GM12878 (cell line): ENCODE measurements around the gene PHF21B. TPM values are rescaled to one million over a fixed set of nuclear protein-coding genes. Genes with fewer than 3 reads are reported as not detected.

ENCODE experiments used
- ATAC-seq: fragments of 200-7000 bp; cut with Tn5 transposase; 3 replicates; pipeline ENCODE4 v1.9.1; 2020; ENCODE audit warnings: mild to moderate bottlenecking, moderate library complexity
- BruUV-seq: library from RNA; stranded (reverse); fragments of 400-500 nt; replicated peaks from 2 replicates; lab custom pipeline; 2021; lab: Mats Ljungman, UMichigan
- CTCF ChIA-PET: fragments of 300-600 bp; sonication (Branson Sonifier 250); formaldehyde crosslinking; extraction: SDS; loops from one replicate; lab custom pipeline; 2021; ENCODE audit warnings: inconsistent platforms; lab: Yijun Ruan, JAX
- POLR2A ChIA-PET: fragments of 350-600 bp; formaldehyde crosslinking; extraction: SDS; loops from one replicate; lab custom pipeline; 2021; ENCODE audit warnings: inconsistent platforms; lab: Charles Lee
- RAD21 ChIA-PET: fragments of 300-600 bp; sonication (Branson Sonifier 250); formaldehyde crosslinking; loops from one replicate; lab custom pipeline; 2023; ENCODE audit warnings: antibody characterized with exemption; ENCODE audit not compliant: unreplicated experiment; lab: Charles Lee
- SMC1A ChIA-PET: fragments of 300-600 bp; sonication (Branson Sonifier 250); formaldehyde crosslinking; loops from one replicate; lab custom pipeline; 2023; ENCODE audit not compliant: unreplicated experiment, uncharacterized antibody; lab: Charles Lee
- DNase-seq: peaks from one replicate; pipeline ENCODE4 v3.0.0-alpha.2; 2011; ENCODE audit warnings: low read depth, low spot score
- FAIRE-seq: peaks from 3 replicates; lab custom pipeline; 2011; peaks lifted over from hg19 to GRCh38; lab: Jason Lieb, UNC
- H2AFZ ChIP-seq: 2 replicates; pipeline ENCODE4 v1.6.0; 2011; ENCODE audit warnings: low read depth, low read length, control low read depth; ENCODE audit not compliant: control insufficient read depth
- H3K27ac ChIP-seq: 2 replicates; pipeline ENCODE4 v1.5.1; 2011; ENCODE audit warnings: control low read depth; ENCODE audit not compliant: control insufficient read depth, insufficient read depth
- H3K27me3 ChIP-seq, 2 experiments: replicated peaks in 1 of 2; 2 replicates each; pipeline versions ENCODE4 v1.6.0 to v1.6.1; 2011; ENCODE audit warnings: low read length in 1 of 2; ENCODE audit not compliant: control insufficient read depth in 2 of 2, insufficient read depth in 2 of 2
- H3K36me3 ChIP-seq, 2 experiments: 2 replicates each; pipeline ENCODE4 v1.5.1; 2011; ENCODE audit warnings: low read length in 1 of 2; ENCODE audit not compliant: control insufficient read depth in 2 of 2, insufficient read depth in 2 of 2
- H3K4me1 ChIP-seq: 2 replicates; pipeline ENCODE4 v1.6.1; 2011; ENCODE audit warnings: mild to moderate bottlenecking, low read length, moderate library complexity, mixed read lengths; ENCODE audit not compliant: control insufficient read depth, insufficient read depth
- H3K4me2 ChIP-seq: 2 replicates; pipeline ENCODE4 v1.6.0; 2011; ENCODE audit warnings: control low read depth; ENCODE audit not compliant: control insufficient read depth, insufficient read depth
- H3K4me3 ChIP-seq: fragments of 200-600 bp; sonication (generic); 2 replicates; pipeline ENCODE4 v1.5.1; 2016
- H3K79me2 ChIP-seq: 2 replicates; pipeline ENCODE4 v1.6.0; 2011; ENCODE audit warnings: low read length; ENCODE audit not compliant: control insufficient read depth, insufficient read depth
- H3K9ac ChIP-seq: 2 replicates; pipeline ENCODE4 v1.8.0; 2011; ENCODE audit warnings: low read length, control low read depth, mixed read lengths; ENCODE audit not compliant: control insufficient read depth, insufficient read depth
- H3K9me3 ChIP-seq: replicated peaks from 3 replicates; pipeline ENCODE4 v1.5.1; 2011; ENCODE audit warnings: mild to moderate bottlenecking, low read length; ENCODE audit not compliant: control insufficient read depth, insufficient read depth
- H4K20me1 ChIP-seq: 2 replicates; pipeline ENCODE4 v1.6.0; 2011; ENCODE audit not compliant: control insufficient read depth, insufficient read depth
- BRCA1 ChIP-seq: IDR thresholded peaks from 2 replicates; pipeline ENCODE4 v1.6.1; 2011; ENCODE audit warnings: low read depth, low read length, improper control_type of control experiment
- CEBPZ ChIP-seq: fragments of 150-350 bp; IDR thresholded peaks from 2 replicates; pipeline ENCODE4 v1.6.1; 2016; ENCODE audit warnings: low read depth, low read length
- CHD1 ChIP-seq: IDR thresholded peaks from 2 replicates; pipeline ENCODE4 v1.6.1; 2012; ENCODE audit warnings: low read depth, low read length, improper control_type of control experiment
- EGR1 ChIP-seq, 2 experiments: IDR thresholded peaks; 1 replicate in 1 of 2; 2 replicates in 1 of 2; pipeline ENCODE4 v1.6.1; 2011 to 2012; ENCODE audit warnings: low read depth in 2 of 2, low read length in 2 of 2, borderline replicate concordance in 1 of 2, mild to moderate bottlenecking in 1 of 2, moderate library complexity in 1 of 2
- ELK1 ChIP-seq: IDR thresholded peaks from 2 replicates; pipeline ENCODE4 v1.6.1; 2012; ENCODE audit warnings: low read depth, low read length, improper control_type of control experiment
- EZH2 ChIP-seq: IDR thresholded peaks from 2 replicates; pipeline ENCODE4 v1.6.1; 2012; ENCODE audit warnings: low read depth, mild to moderate bottlenecking, control low read depth, inconsistent platforms, low read length, borderline replicate concordance; ENCODE audit not compliant: control insufficient read depth
- FOXM1 ChIP-seq: IDR thresholded peaks from 2 replicates; pipeline ENCODE4 v1.6.1; 2012; ENCODE audit warnings: low read depth, mild to moderate bottlenecking, inconsistent platforms, low read length, moderate library complexity
- JUND ChIP-seq: IDR thresholded peaks from 2 replicates; pipeline ENCODE4 v1.6.1; 2012; ENCODE audit warnings: low read depth, mild to moderate bottlenecking, low read length, improper control_type of control experiment, moderate library complexity
- PRDM15 ChIP-seq: fragments of 450-650 bp; formaldehyde crosslinking; IDR thresholded peaks from 2 replicates; pipeline ENCODE4 v1.4.0; 2020; ENCODE audit warnings: mild to moderate bottlenecking, moderate library complexity
- SMAD5 ChIP-seq: IDR thresholded peaks from 2 replicates; pipeline ENCODE4 v1.6.1; 2016; ENCODE audit warnings: antibody characterized with exemption, low read depth
- ZNF207 ChIP-seq: fragments of 450-650 bp; IDR thresholded peaks from 2 replicates; pipeline ENCODE4 v1.6.1; 2014; ENCODE audit warnings: antibody characterized with exemption, mild to moderate bottlenecking, borderline replicate concordance
- WGBS: methylation state at CpG from one replicate; pipeline ENCODE4 v1.1.6; 2016; ENCODE audit warnings: low lambda C conversion rate; ENCODE audit not compliant: insufficient replicate concordance, insufficient coverage; ENCODE audit errors: missing lambda C conversion rate; 5-methylcytosine and 5-hydroxymethylcytosine counted together
- in situ Hi-C: fragments of 300-500 bp; cut with MboI; formaldehyde crosslinking; loops from 9 replicates; pipeline ENCODE4 v1.14.3; 2018; ENCODE audit warnings: mixed read lengths
- intact Hi-C: fragments of 100-400 bp; cut with micrococcal nuclease; formaldehyde crosslinking; loops from one replicate; pipeline ENCODE4 v1.14.2; 2022; ENCODE audit not compliant: unreplicated experiment
- polyA plus RNA-seq, 11 experiments: library from polyadenylated mRNA; depleted of rRNA in 4 of 11; unstranded in 6 of 11; stranded (reverse) in 5 of 11; fragments of >200 nt; fragmentation: Nextera tagmentation in 4 of 11; fragmentation: Illumina TruSeq in 1 of 11; extraction: Ambion mirVana in 4 of 11; extraction: Trizol in 1 of 11; gene quantifications; 1 replicate in 1 of 11; 2 replicates in 10 of 11; pipeline versions ENCODE4 v1.2.1 to v1.2.3, GENCODE V29; 2011 to 2016; ENCODE audit warnings: inconsistent platforms in 2 of 11, missing spikeins in 2 of 11, low read depth in 1 of 11
- total RNA-seq, 4 experiments: library from RNA; depleted of rRNA in 3 of 4; stranded (reverse); fragments of >200 nt in 3 of 4; fragmentation: Illumina TruSeq in 1 of 4; extraction: Trizol in 1 of 4; gene quantifications; 2 replicates each; pipeline versions ENCODE4 v1.2.1 to v1.2.3, GENCODE V29; 2013 to 2021
- TF ChIP-seq, protein P1 (sequence below): IDR thresholded peaks from 2 replicates; pipeline ENCODE4 v1.6.1; 2011; ENCODE audit warnings: borderline replicate concordance, low read depth, mild to moderate bottlenecking, moderate library complexity, mixed read lengths, low read length; ENCODE audit not compliant: insufficient read depth; ENCODE audit errors: extremely low read length

The PHF21B gene
- total and polyA plus RNA-seq, 10 of the 15 experiments (the other 5 are each of a cell fraction or from before 2014, with no cell fraction given): 0.03 to 0.35 TPM; not detected in 8

GRCh38 chr22:44839061-44839460 is 170.7 kb downstream of the PHF21B start (continued):
- no peak for TF ChIP-seq PRDM15 (CRISPR knock-in tag)
- no peak for TF ChIP-seq SMAD5
- no peak for TF ChIP-seq JUND
- TF ChIP-seq, protein P1, sequence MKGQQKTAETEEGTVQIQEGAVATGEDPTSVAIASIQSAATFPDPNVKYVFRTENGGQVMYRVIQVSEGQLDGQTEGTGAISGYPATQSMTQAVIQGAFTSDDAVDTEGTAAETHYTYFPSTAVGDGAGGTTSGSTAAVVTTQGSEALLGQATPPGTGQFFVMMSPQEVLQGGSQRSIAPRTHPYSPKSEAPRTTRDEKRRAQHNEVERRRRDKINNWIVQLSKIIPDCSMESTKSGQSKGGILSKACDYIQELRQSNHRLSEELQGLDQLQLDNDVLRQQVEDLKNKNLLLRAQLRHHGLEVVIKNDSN: no peak

GRCh38 chr22:44838316-44839016 is 171.3 kb downstream of the PHF21B start:
- DNase-seq: no peak
- Histone ChIP-seq H3K4me1 (no peaks in the 10 kb centered on the region), H3K9me3 (no peaks in the 10 kb centered on the region; the same call in 2 of the 3 replicates), H3K36me3 (no peaks in the 10 kb centered on the region), H3K4me3 (no peak overlapping the region), H2AFZ (no peak overlapping the region), H3K9ac (no peak overlapping the region), H3K27me3 (peaks cover 0 to 1% of the 10 kb centered on the region in 2 experiments; a peak in 2 of 4 replicates), H3K4me2 (no peak overlapping the region), H4K20me1 (no peaks in the 10 kb centered on the region), H3K27ac (no peak overlapping the region), H3K79me2 (no peaks in the 10 kb centered on the region)
- BruUV-seq: no TSS peak
- CTCF ChIA-PET: no interaction called here
- intact Hi-C loops: no loop called here
- SMC1A ChIA-PET: no interaction called here
- POLR2A ChIA-PET: no interaction called here
- ATAC-seq: no peak
- in situ Hi-C loops: no loop called here
- WGBS: 44% methylated on average over 16 of the region's 16 CpGs
- RAD21 ChIA-PET: no interaction called here
- FAIRE-seq: no peak
- TF ChIP-seq ELK1 (no peak), ZNF207 (no peak), BRCA1 (no peak), EZH2 (no peak), EGR1 (IDR thresholded peaks at IDR 0.05; ENCODE audit: borderline replicate concordance in 1 of 2, low read depth in 2 of 2, low read length in 2 of 2) (no peak), FOXM1 (no peak), CEBPZ (no peak), CHD1 (no peak)
